SK-N-DZ (cell line): ENCODE data around the gene GGA2.
"Not testable (repeated sequence)": the region's sequence is repeated elsewhere in the genome, so short reads cannot be mapped to it uniquely, and the experiment has no call there.

Experiments used
- DNase-seq: peaks from one replicate; pipeline ENCODE4 v3.0.0-alpha.2; 2015; ENCODE audit warnings: low spot score

The GGA2 gene

DNA sequence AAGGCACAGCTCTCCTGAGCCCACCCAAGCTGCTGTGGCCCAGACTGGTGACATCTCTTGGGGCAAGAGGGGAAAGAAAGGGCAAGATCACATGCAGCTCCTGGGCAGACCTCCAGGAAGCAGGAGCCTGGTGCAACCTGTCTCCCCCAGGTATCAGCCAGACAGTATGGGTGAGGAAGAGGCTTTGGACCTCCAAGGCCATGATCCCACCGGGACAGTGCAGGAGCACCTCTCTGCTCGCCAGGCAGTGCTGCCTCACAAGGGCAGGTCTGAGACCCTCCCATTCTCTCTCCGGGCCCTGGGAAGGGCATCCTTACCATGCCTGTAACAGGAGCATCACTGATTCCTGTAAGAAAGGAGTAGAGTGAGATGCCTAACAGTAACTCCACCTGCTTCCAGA is 31.7 kb downstream of the GGA2 start:
- no peak for DNase-seq

DNA sequence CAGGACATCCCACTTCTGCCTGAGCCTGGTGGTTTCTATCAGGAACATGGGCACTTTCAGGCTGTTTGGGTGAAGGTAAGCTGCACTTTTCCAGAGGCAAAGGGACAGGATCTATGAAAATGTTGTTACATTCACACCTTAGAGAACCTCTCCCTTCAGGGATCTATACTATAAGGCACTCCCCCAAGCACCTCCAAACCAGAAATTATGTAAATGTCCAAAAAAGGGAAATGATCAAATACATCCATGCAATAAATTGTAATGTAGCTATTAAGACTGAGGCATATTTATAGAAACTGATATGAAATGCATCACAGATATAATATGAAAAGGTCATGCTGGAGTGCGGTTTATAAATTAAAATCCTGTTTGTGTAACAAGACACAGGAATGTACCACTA is 34.0 kb downstream of the GGA2 start:
- no peak for DNase-seq

DNA sequence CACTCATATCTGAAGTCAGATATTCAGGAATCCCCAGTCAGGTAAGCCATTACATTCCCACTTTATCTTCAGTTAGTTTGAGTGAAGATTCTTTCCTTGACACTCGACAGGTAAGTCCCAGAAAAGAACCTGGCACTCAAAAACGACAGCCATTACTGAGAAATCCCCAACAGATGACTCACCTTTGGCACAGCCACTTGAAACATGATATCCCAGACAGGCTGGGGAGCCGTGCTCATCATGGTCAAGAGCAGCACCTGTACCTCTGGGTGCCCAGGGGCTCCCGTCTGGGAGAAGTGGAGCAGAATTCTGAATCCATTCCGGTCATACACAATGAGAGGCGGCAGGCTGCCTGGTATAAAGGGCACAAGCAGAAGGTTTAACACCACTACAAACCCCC is 40.5 kb downstream of the GGA2 start:
- no peak for DNase-seq

DNA sequence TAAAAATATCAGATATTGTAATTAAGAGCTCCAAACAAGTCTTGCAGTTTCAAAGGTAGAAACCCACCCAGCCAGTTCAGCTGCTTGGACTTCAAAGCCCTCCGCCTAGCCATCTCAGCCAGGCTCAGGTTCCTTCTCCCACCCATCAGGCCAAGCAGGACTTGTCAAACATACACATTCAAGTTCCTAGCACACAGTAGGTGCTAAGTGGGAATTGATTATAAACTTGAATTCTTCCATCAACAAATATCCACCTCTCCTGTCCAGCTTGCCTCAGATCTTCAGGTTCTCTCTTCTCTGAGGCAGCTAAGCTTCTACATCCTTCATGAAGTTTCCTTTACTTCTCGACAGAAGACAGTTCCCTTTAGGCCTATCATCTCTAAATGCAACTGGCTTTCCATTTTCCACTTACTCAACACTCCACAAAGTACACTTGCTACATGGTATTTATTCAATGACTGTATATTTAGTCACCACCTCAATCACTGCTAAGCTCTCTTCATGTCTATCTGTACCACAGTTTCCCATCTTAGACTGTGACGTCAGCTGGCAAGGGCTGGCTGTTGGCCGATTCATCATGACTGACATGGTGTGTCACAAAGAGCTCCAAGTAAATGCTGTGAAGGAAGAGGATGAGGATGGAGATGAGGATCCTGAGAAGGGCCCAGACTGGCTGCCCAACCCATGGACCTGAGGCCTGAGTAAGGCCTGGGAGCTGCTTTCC is 44.0 kb downstream of the GGA2 start:
- DNase-seq, result no peak

DNA sequence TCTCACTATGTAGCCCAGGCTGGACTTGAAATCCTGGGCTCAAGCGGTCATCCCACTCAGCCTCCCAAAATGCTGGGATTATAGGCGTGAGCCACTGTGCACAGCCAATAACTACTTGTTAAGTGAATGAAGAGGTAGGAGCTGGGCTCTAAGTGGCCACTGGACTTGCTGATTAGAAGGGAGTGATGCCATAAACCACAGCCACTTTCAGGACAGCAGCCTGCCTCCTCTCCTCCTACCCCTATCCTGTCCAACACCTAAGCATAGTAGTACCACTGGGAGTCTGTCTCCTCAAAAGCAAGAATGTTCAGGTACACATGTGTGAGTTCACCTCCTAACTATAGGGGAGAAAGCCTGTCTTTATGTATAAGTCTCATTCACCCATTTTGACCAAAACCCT is 45.1 kb downstream of the GGA2 start:
- no peak for DNase-seq

DNA sequence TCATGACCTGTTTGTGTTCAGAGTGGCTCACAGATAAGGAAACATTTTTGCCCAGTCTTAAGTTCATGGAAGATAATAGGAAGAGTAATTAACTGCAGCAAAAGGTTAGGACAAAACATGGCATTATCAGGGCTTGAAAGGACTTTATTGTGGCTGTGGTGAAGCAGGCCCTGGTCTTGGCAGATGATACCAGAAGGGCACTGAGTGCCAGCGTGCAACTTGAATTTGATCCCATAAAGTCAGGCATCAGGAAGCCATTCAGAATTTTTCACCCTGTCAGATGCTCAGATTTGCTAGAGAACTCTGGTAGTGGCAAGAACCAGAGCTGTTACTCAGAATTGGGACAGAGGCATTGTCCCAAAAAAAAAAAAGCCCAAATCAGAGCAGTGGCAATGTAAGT is 46.1 kb downstream of the GGA2 start:
- DNase-seq, result no peak

DNA sequence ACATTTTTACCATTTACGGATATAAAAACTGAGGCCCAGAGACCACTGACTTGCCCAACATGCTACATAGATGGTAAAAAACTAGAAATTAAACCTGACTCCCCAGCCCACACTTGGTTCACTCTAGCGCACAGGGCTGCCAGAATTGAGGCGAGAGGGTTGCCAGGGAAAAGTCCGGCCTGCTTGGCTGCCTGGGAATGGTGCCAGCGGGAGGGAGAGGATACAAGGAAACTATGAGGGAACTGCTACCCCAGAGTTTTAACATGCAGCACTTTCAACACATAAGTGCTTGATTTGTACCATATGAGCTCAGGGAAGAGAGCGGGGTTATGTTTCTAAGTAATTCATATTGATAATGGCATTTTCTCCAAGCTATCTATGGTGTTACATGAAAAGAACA is 47.3 kb downstream of the GGA2 start:
- not testable (repeated sequence) for DNase-seq

DNA sequence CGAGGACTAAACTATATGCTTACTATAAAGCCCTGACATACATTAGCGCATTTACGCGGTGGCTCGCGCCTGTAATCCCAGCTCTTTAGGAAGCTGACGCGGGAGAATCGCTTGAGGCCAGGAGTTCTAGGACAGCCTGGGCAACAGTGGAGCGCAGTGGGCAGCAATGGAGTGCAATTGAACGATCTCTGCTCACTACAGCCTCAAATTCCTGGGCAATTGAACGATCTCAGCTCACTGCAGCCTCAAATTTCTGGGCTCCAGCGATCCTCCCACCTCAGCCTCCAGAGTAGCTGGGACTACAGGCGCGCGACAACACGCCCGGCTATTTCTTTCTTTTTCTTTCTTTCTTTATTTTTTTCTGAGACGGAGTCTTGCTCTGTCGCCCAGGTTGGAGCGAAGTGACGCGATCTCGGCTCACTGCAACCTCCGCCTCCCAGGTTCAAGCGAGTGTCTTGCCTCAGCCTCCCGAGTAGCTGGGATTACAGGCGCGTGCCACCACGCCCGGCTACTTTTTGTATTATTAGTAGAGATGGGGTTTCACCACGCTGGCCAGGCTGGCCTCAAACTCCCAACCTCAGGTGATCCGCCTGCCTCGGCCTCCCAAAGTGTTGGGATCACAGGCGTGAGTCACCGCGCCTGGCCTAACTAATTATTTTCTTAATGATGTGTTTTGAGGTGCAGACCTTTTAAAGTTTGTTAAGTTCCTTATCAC is 56.8 kb downstream of the GGA2 start:
- no peak for DNase-seq

DNA sequence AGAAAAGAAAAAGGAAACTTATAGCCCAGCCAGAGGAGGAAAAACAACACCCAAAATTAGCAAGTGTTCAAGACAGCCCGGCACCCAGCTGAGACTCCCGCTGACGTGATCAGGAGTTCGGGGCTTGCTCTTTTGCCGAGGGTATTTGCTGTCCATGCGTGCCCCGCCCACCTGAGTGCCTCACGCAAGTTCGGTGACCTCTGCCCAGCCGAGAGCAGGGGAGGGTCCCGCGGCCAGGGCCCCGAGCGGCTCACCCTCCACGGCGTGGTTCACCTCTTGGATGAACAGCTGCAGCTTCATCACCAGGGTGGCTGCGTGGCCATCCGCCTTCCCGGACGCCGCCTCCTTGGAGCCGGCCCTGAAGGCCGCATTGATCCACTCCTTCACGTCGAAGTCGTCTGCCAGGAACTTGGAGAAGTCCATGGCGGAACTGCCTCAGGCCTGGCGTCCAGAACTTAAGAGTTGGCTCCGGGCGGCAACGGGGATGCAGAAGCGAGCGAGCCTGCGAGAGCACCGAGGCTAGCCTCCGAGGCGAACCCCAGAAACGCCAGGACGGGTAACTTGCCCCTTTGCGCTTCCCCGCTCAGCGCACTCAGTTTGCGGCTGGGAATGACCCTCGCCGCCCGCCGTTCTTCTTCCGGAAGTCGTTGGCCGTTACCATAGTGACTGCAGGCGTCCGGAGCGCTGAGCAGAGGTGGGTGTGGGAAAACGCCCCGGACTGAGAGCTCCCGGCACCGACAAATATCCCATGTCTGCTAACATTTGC is 57.5 kb downstream of the GGA2 start, which contains the start of gene COG7:
COG7 (minus strand) TSS at position 618 of the 766 bp plus-strand sequence; CDS start at position 423, 195 bp downstream.
- peak; percentile 83 for DNase-seq

DNA sequence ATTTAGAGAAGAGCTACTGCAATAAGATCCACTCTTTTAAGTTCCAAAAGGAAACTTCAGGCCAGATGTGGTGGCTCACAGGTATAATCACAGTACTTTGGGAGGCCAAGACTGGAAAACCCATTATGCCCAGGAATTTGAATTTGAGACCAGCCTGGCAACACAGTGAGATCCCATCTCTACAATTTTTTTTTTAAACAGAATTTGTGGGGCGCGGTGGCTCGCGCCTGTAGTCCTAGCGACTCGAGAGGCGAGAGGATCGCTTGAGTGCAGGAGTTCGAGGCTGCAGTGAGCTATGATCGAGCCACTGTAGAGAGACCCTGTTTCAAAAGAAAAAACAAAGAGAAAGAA is 58.1 kb downstream of the GGA2 start:
- DNase-seq, result no peak

DNA sequence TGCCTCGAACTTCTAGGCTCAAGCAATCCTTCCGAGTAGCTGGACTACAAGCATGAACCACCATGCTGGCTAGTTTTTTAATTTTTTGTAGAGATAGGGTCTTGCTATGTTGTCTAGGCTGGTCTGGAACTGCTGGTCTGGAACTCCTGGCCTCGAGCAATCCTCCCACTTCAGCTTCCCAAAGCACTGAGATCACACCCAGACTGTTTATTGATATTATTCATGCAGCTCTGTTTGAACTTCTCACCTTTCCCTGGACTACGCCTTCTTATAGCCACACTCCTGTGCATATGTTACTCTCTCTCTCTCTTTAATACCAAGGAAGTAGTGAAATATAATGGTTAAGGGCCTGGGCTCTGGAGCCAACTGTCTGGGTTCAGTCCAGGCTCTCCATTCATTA is 61.9 kb downstream of the GGA2 start:
- no peak for DNase-seq

DNA sequence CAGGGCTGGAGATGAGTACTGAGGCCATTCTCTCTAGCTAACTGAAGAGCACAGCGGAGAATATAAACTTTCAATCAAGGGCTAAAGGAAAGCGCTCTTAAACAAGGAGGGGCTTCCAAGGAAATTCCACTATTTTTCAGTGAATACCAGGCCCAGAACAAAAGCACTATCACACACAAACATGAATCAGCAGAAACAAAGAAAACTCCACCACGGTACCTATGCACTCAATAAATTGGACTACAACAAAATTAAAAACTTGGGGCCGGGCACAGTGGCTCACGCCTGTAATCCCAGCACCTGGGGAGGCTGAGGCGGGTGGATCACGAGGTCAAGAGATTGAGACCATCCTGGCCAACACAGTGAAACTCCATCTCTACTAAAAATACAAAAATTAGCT is 72.8 kb downstream of the GGA2 start:
- DNase-seq, result not testable (repeated sequence)

DNA sequence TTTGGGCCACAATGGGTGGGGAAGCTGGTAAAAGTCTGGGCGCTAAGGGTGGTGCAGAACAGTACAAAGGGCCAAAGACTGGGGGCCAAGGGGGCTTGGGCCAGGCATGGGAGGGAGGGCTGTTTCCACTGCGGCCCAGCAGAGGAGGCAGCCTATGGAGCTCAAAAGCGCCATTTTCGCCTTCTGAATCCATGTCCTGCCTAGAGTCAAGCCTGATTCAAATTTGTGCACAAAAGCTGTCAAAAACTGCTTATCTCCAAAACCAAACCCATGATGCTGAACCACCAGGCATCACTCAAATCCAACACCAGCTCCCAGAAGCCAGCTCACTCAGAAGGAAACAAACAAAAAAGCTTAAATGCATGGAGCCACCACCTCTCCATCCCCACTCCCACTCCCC is 73.3 kb downstream of the GGA2 start:
- DNase-seq, result no peak

DNA sequence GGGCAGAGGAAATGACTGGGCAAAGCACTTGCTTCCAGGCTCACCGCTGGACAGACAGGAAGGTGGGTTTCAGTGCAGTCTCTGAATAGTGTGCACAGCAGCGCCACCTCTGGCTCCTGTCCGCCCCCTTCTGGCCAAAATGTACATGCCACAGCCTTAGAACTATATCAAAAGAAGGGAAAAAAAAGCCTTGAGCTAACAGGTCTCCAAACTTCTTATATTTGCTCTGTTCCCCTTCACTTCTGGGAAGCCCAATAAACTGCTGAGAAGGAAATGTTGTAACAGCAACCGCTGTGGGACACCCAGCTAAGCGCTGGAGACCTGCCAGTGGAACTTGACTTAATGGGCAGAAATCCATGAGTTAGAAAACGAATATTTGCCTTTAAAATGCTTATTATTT is 74.8 kb downstream of the GGA2 start:
- DNase-seq, result peak; percentile 47

DNA sequence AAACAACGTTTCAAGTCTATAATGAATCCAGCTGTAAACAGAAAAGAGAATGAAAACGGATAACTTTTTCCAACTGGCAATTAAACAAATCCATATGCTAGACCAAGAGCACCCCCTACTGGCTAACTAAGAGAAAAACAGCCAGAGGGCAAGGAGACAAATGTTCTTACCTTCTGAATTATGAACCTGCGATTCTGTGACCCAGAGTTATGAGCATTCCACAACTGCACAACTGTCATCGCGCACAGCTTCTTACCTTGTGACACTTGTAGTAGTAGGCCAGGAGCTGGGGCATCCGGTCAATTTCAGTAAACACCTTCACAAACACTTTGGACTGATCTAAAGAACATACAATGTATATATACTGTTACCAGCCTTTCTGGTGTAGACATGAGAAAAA is 75.9 kb downstream of the GGA2 start:
- DNase-seq, result peak; percentile 67

DNA sequence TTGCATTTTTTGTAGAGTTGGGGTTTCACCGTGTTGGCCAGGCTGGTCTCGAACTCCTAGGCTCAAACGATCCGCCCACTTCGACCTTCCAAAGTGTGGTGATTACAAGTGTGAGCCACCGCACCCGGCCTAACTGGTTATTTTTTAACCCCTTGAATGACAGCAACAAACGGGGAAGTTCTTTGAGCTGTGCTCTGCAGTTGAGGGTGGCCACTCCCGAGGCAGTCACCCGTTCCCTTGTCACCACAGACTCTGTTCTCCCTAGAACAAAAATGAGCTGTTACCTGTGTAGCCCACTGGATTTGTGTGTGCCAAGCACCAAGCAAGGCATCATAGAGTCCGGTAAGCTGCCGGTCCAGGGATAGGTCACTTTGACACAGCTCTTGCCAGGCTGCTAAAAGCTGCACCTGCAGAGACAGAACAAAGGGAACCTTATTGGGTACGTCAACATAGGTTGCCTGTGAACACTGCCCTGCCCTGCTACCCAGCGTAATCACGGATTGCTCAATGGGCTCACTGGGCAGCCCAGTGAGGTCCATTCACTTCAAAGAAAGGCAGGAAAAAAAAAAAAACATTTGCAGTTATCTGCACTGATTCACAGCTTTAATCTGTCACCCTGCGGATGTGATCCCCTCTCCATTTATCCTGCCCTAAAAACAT is 76.9 kb downstream of the GGA2 start:
- no peak for DNase-seq

DNA sequence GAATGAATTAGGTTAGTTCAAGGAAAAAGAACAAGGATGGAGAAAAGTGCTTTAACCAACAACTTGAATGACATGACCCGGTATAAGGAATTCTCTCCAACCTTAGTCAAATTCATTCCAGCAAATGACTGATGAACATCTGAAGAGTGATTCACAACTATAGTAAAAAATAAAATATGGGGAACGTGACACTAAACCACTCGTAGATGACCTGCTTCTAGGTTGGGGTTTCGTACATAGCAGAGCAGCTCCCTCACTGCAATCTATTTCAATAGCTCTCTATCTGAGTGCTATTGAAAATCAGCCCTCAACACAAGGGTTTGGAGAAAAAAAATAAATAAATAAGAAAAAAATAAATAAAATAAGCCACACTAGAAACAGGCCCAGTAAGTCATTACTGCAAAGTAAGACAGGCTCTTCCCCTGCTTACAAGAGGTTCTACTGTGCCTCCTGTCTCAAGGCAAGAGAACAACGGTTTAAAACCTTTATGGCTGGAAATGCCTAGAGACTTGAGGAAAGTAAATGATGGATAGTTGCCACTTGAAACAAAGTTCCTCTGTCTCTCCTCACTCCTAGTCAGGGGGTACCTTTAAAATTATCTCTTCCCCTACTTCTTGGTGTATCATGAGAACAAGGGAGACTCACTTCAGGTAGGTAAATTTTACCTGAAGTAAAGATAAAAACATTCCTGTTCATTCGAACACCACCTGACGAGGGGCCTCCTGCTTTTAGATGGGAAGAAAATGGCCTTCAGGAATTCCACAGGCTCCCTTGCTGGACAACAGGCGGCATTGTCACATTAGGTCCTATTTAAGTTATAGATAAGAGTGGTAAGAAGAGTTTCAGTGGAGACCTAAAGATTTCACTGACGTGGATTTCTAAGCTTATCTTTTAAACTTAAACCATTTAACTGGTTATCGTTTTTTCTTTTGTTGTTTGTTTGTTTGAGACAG is 77.8 kb downstream of the GGA2 start:
- DNase-seq, result no peak

DNA sequence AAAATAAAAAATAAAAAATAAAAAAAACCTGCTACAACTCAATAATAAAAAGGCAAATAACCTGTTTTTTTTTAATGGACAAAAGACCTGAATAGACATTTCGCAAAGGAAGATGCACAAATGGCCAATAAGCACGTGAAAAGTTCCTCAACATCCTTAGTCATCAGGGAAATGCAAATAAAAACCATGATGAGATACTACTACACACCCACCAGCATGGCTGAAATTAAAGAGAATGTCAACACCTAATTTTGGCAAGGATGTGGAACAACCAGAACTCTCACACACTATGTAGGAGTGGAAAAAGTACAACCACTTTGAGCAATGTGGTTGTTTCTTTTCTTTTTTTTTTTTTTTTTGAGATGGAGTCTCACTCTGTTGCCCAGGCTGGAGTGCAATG is 81.9 kb downstream of the GGA2 start:
- no peak for DNase-seq

DNA sequence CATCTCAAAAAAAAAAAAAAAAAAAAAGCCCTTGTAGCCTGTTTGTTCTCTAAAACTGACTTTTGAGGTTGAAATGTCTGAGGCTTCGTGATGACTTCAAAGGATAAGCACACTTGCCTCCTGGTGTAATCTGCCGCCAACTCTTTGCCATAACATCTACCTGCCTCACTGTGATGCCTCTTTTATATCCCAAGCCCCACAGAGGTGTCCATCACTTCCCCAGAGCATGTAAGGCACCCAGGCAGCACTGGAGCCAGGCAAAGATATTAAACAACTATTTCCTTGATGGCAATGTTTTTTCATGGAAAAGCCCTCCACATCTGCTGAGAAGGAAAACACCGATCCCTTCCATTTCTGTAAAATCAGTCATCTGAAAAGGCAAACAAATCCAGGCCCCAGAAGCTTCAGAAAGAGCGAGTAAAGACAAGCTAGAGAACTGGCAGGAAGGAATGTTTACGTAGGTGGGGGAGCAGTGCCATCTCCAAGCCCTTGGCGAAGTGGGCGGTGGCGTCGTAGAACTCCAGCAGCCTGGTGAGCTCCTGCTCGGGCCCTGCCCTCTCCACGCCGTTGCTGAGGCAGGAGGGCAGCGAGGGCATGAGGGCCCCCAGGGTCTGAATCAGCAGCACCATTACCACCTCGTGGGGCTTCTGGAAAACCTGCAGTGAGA is 85.9 kb downstream of the GGA2 start:
- DNase-seq, result no peak

DNA sequence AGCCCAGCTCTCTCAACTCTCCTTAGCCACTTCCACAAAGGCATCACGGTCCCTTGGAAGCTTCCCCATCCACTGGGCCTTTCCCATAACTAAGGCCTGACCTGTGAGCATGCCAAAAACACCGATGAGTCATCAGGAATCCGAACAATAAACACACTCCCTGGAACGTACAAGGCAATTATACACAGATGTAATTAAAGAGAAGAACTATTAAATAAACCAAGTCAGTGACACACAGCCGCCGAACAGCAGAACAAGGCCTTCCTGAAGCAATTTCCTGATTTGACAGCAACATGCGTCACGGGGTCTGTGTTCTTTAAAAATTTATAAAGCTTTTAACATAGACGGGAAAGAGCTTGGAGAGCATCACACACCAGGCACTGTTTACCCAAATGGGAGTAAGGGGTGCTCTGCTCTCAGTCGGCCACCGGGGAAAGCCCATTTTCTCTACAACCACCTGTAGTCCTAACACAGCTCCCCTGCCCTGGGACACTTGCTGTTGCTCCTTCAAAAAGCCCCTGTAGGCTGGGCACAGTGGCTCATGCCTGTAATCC is 86.7 kb downstream of the GGA2 start:
- no peak for DNase-seq
